GM21423 (cell line): ENCODE data around the gene AKR1D1.

Source experiments
- ATAC-seq: cut with Tn5 transposase; IDR thresholded peaks from one replicate; pipeline ENCODE4 v1.9.1; 2021; ENCODE audit warnings: mild to moderate bottlenecking, moderate library complexity; ENCODE audit not compliant: unreplicated experiment

The AKR1D1 gene

DNA sequence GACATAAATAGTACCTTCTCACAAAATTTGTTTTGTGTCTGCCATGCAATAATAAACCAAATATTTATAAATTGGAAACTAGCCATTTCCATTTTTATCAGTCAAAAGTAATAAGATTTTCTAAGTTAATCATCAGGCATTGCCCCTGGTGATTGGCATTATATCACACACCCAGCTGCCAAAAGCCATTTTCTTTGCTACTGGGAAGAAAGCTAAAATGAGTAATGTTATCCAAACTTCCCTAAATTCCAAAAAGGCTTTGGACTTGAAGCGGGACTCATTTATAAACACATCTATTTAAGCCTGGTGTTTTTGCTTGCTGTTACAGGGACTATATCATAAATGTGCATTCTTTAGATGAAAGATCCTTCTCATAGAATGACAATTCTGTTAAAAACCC is 86.0 kb downstream of the AKR1D1 start:
- ATAC-seq = no peak

- ATAC-seq = no peak
These were observed 87.5 kb downstream of the AKR1D1 start for GRCh38 chr7:138163800-138164199.

DNA sequence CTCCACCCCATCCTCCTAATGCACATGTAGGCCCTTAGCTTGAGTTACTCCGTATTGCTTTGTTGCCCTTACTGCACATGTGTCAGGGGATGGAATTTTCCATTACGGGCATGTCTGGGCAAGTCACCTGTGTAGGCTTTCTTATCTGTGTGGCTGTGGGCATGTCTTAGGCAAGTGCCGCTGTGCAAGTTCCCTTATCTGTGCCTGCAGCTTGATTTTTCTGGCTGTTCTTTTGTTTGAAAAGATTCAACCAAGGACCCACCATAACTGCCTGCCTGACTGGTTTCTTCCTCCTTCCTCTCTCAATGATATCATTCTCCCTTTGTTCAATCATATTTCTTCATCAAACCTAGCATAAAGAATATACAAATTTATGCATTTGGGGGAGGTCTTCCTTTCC is 88.5 kb downstream of the AKR1D1 start:
- ATAC-seq = no peak

DNA sequence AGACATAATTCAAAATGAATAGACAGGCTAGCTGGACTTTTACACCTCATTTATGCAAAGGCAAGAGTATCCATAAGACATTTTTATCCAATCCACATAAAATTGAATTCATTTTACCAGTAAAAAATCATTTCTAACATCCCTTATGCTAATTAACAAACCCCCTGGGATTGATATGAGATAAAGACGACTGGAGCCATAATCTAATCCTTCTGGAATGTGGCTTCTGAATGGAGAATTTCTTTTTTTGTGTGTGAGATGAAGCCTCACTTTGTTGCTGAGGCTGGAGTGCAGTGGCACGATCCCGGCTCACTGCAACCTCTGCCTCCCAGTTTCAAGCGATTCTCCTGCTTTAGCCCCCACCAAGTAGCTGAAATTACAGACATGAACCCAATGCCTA is 90.4 kb downstream of the AKR1D1 start:
- ATAC-seq = no peak

DNA sequence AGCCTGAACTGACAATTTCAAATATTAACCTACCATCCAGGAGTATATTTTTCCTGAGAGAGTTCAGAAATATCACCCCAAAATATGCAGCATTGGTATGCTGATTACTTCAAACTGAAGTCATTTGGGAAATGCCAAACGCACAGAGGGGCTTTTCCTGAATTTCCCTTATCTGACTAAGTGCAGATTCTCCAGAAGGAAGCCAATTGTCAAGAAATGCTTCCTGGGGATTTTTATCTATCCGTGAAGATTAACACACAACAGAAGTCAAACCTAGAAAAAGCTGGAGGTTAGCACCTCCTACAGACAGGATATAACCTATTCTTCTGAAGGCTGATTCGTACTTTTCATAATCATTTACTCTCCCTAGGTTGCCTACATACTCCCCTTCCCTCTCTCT is 91.0 kb downstream of the AKR1D1 start:
- no peak for ATAC-seq

- ATAC-seq = no peak
These were observed 91.6 kb downstream of the AKR1D1 start for GRCh38 chr7:138167869-138168296.
